Amygdala (tissue), 56 donors: ENCODE measurements around the gene NBPF3.
"Not testable (repeated sequence)": the region's sequence is repeated elsewhere in the genome, so short reads cannot be mapped to it uniquely, and the experiment has no call there.

Experiments
- DNase-seq, 56 donors: peaks; one replicate each; lab custom pipeline; 2025; lab: John Stamatoyannopoulos, UW

Gene NBPF3

GRCh38 chr1:21438646-21439312, 1.2 kb upstream of the NBPF3 start:
- DNase-seq, result not testable (repeated sequence)

GRCh38 chr1:21439345-21439720, 604 bp upstream of the NBPF3 start:
- no peak for DNase-seq

- peak in 1 of 56 donors; percentile 1 for DNase-seq
These were observed 741 bp downstream of the NBPF3 start for GRCh38 chr1:21440630-21441125.

- DNase-seq, result not testable (repeated sequence)
These were observed 6.7 kb downstream of the NBPF3 start for GRCh38 chr1:21446647-21447046.

GRCh38 chr1:21447311-21447710, 7.4 kb downstream of the NBPF3 start:
- no peak for DNase-seq

GRCh38 chr1:21449906-21450305, 10.0 kb downstream of the NBPF3 start:
- DNase-seq, result no peak

- no peak for DNase-seq
These were observed 11.3 kb downstream of the NBPF3 start for GRCh38 chr1:21451212-21451611.

GRCh38 chr1:21451981-21452411, 12.1 kb downstream of the NBPF3 start:
- no peak for DNase-seq

- not testable (repeated sequence) for DNase-seq
These were observed 14.2 kb downstream of the NBPF3 start for GRCh38 chr1:21453964-21454614.

GRCh38 chr1:21454904-21455303, 15.0 kb downstream of the NBPF3 start:
- not testable (repeated sequence) for DNase-seq

- no peak for DNase-seq
These were observed 17.7 kb downstream of the NBPF3 start for GRCh38 chr1:21457654-21458053.

- not testable (repeated sequence) for DNase-seq
These were observed 25.2 kb downstream of the NBPF3 start for GRCh38 chr1:21465127-21465526.

GRCh38 chr1:21467946-21468345, 28.0 kb downstream of the NBPF3 start:
- not testable (repeated sequence) for DNase-seq

GRCh38 chr1:21468599-21468998, 28.7 kb downstream of the NBPF3 start:
- no peak for DNase-seq

- no peak for DNase-seq
These were observed 29.6 kb downstream of the NBPF3 start for GRCh38 chr1:21469581-21469980.

GRCh38 chr1:21472861-21473260, 32.9 kb downstream of the NBPF3 start:
- DNase-seq, result no peak

GRCh38 chr1:21478356-21478755, 38.4 kb downstream of the NBPF3 start:
- DNase-seq, result no peak

GRCh38 chr1:21483881-21484280, 43.9 kb downstream of the NBPF3 start:
- not testable (repeated sequence) for DNase-seq

GRCh38 chr1:21489146-21489545, 49.2 kb downstream of the NBPF3 start:
- DNase-seq, result no peak

GRCh38 chr1:21490774-21491487, 51.0 kb downstream of the NBPF3 start:
- peak in 7 of 56 donors; percentile 4 to 37 (median 15) for DNase-seq
